ENCODE data around the gene GIT1. TPM values are rescaled to one million over a fixed set of nuclear protein-coding genes. Genes with fewer than 3 reads are reported as not detected.
A peak's percentile ranks its signal among the peaks of the same experiment; 100 is the strongest.

GIT1 gene
- total and polyA plus RNA-seq, 2 of the 13 experiments (the other 11 are each of a cell fraction or from before 2014, with no cell fraction given), result 14.2 to 30.8 TPM

DNA sequence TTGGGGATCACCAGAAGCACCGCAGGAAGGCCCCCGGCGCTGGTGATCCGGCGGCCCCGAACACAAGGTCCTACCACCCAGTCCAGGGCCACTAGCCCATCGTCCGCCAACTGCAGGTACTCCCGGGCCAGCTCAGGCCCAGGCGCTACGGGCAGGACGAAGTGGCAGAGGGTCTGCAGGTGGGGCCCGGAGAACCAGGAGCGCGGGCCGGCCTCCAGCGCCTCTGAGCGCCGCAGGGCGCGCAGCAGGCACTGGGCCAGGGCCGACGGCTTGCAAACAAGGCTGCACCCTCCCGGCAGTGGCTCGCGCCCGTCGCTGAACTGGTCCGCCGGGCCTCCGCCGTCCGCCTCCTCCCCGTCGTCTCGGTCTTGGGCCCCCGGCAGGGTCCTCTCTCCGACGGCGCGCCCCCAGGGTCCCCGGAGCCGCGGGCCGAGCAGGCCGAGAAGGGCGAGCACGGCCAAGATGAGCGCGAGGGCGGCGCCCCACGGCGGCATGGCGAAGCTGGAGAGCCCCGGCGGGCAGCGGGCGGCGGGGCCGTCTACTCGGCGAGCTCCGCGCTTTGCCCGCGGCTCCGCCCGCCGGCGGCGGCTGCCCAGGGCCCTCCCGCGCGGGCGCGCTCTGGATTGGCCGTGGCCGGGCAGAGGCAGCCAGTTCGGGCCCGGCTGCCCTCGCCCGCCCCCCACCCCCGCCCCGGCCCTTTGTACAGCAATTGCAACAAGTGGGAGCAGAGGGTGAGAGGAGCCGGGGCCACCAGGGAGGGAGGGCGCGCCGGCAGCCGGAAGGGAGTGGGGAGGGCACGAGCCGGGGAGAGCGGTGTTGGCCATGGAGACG lies 22.8 kb downstream of the GIT1 start, which contains the start of gene ABHD15 (continued):
- TF ChIP-seq CTCF (CRISPR knock-in tag; IDR thresholded peaks at IDR 0.05), result no peak
- peak; percentile 66 for TF ChIP-seq RBFOX2 (IDR thresholded peaks at IDR 0.05; ENCODE audit: low read depth, low read length)
- TF ChIP-seq SNRNP70 (IDR thresholded peaks at IDR 0.05; ENCODE audit: low read depth, low read length), result no peak
- TF ChIP-seq, protein P1, sequence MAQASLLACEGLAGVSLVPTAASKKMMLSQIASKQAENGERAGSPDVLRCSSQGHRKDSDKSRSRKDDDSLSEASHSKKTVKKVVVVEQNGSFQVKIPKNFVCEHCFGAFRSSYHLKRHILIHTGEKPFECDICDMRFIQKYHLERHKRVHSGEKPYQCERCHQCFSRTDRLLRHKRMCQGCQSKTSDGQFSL (CRISPR knock-in tag; IDR thresholded peaks at IDR 0.05), result no peak
- TF ChIP-seq CBFB (CRISPR knock-in tag; IDR thresholded peaks at IDR 0.05), result no peak
- TF ChIP-seq NFKB2 (CRISPR knock-in tag; IDR thresholded peaks at IDR 0.05; ENCODE audit: borderline replicate concordance), result peak; percentile 75; the same call in 1 of the 2 replicates
- TF ChIP-seq MIXL1 (CRISPR knock-in tag; IDR thresholded peaks at IDR 0.05), result no peak
- 0 out of 2 replicates have a peak, but pooled peaks have one; percentile 38 for TF ChIP-seq MAFG (CRISPR knock-in tag; IDR thresholded peaks at IDR 0.05)
- TF ChIP-seq ZBTB7B (CRISPR knock-in tag; IDR thresholded peaks at IDR 0.05), result 0 out of 2 replicates have a peak, but pooled peaks have one; percentile 4
- TF ChIP-seq ZMYM4 (CRISPR knock-in tag; IDR thresholded peaks at IDR 0.05), result peak; percentile 12; the same call in 1 of the 2 replicates
- no peak for TF ChIP-seq ZBTB3 (CRISPR knock-in tag; IDR thresholded peaks at IDR 0.05; ENCODE audit: borderline replicate concordance, low read depth)
- no peak for TF ChIP-seq AKAP8 (CRISPR knock-in tag; IDR thresholded peaks at IDR 0.05)
- no peak for TF ChIP-seq CENPT (CRISPR knock-in tag; IDR thresholded peaks at IDR 0.05; ENCODE audit: low read depth)
- TF ChIP-seq, protein P2, sequence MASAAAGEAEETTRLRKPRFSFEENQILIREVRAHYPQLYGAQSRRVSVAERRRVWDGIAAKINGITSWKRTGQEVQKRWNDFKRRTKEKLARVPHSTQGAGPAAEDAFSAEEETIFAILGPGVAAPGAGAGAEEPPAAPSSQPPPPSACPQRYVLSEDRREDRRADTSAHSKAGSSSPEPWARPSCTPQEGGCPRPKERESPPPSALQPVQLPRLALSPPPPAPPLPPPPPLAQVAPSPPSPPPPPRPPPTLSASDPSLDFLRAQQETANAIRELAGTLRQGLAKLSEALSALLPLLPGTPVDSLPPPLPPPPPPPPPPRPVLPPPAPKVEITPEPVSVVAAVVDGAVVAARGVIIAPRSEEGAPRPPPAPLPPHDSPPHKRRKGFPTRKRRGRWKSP (CRISPR knock-in tag; IDR thresholded peaks at IDR 0.05), result peak; percentile 25; the same call in 1 of the 2 replicates
- TF ChIP-seq ZNF672 (CRISPR knock-in tag; IDR thresholded peaks at IDR 0.05), result no peak
- TF ChIP-seq, protein P3, sequence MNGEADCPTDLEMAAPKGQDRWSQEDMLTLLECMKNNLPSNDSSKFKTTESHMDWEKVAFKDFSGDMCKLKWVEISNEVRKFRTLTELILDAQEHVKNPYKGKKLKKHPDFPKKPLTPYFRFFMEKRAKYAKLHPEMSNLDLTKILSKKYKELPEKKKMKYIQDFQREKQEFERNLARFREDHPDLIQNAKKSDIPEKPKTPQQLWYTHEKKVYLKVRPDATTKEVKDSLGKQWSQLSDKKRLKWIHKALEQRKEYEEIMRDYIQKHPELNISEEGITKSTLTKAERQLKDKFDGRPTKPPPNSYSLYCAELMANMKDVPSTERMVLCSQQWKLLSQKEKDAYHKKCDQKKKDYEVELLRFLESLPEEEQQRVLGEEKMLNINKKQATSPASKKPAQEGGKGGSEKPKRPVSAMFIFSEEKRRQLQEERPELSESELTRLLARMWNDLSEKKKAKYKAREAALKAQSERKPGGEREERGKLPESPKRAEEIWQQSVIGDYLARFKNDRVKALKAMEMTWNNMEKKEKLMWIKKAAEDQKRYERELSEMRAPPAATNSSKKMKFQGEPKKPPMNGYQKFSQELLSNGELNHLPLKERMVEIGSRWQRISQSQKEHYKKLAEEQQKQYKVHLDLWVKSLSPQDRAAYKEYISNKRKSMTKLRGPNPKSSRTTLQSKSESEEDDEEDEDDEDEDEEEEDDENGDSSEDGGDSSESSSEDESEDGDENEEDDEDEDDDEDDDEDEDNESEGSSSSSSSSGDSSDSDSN (CRISPR knock-in tag; IDR thresholded peaks at IDR 0.05), result peak; percentile 78
- TF ChIP-seq, protein P4, sequence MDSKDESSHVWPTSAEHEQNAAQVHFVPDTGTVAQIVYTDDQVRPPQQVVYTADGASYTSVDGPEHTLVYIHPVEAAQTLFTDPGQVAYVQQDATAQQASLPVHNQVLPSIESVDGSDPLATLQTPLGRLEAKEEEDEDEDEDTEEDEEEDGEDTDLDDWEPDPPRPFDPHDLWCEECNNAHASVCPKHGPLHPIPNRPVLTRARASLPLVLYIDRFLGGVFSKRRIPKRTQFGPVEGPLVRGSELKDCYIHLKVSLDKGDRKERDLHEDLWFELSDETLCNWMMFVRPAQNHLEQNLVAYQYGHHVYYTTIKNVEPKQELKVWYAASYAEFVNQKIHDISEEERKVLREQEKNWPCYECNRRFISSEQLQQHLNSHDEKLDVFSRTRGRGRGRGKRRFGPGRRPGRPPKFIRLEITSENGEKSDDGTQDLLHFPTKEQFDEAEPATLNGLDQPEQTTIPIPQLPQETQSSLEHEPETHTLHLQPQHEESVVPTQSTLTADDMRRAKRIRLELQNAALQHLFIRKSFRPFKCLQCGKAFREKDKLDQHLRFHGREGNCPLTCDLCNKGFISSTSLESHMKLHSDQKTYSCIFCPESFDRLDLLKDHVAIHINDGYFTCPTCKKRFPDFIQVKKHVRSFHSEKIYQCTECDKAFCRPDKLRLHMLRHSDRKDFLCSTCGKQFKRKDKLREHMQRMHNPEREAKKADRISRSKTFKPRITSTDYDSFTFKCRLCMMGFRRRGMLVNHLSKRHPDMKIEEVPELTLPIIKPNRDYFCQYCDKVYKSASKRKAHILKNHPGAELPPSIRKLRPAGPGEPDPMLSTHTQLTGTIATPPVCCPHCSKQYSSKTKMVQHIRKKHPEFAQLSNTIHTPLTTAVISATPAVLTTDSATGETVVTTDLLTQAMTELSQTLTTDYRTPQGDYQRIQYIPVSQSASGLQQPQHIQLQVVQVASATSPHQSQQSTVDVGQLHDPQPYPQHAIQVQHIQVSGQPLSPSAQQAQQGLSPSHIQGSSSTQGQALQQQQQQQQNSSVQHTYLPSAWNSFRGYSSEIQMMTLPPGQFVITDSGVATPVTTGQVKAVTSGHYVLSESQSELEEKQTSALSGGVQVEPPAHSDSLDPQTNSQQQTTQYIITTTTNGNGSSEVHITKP (CRISPR knock-in tag; IDR thresholded peaks at IDR 0.05; ENCODE audit: low read depth), result no peak
